ENCODE results near the gene TBCC.
A peak's percentile ranks its signal among the peaks of the same experiment; 100 is the strongest.
"Not testable (repeated sequence)": the region's sequence is repeated elsewhere in the genome, so short reads cannot be mapped to it uniquely, and the experiment has no call there.

The TBCC gene

DNA sequence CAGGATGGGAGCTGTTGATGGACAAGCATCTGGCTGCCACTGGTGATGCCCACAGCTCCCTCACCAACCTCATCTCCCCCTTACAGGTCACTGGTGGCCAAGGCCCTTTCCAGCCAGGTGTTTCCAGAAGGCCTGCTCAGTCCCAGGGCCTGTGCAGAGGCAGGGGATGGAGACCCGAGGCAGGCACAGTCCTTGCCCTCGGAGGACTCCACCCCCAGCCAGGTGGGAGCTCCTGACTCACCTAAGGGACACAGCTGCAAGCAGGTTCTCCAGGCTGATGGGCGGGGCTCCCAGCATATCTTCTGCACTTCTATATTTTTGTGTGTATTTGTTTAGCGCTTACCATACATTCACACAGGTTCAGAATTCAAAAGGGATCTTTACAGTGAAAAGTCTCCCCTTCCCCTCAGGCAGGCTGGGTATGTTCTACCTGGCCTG, 40.9 kb downstream of the TBCC start:
- no peak overlapping the region for H3K9ac ChIP-seq (ENCODE audit: low read depth, low read length)
- H3K27me3 ChIP-seq (ENCODE audit: control insufficient read depth, insufficient read depth, low read length), result no peaks in the 10 kb centered on the region
- H3K4me2 ChIP-seq (ENCODE audit: low read length), result no peak overlapping the region
- no peaks in the 10 kb centered on the region for H3K9me3 ChIP-seq (replicated peaks; ENCODE audit: low read length)
- H3K4me1 ChIP-seq (ENCODE audit: control insufficient read depth, insufficient read depth, low read length), result no peaks in the 10 kb centered on the region
- H3K4me3 ChIP-seq (ENCODE audit: low read length), result no peak overlapping the region
- no peaks in the 10 kb centered on the region for H3K36me3 ChIP-seq (ENCODE audit: insufficient read depth, low read length)

DNA sequence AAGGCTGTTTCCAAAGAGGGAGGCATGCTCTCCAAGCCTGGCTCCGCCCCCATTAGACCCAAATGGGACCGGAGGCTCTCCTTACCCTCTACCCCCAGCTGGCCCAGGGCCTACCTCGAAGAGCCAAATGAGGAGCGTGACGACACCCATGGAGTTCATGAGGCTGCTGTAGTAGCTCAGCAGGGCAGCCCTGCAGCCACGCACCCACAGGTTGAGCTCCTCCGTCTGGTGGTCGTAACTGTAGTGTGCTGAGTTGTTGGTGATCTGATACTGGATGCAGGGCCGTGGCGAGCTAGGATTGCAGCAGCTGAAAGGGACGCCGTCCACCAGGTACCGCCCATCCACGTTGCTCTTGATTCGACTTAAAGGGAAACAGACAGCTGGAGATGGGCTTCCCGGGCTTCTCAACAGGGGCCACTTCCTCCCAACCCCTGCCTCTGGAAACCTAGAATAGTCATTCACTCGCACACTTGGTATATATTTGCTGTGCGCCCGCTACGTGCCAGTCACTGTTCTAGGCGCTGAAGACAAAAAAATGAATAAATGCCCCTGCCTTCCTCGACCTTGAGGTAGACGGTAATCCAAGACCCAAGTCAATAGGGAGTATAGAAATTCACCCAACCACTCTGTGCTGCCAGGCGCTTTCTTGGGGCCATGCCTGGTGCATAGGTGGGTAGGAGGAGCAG, 41.5 kb downstream of the TBCC start:
- Histone ChIP-seq H3K4me3 (ENCODE audit: low read length) (peak overlapping the region; percentile 72), H3K27me3 (ENCODE audit: control insufficient read depth, insufficient read depth, low read length) (no peaks in the 10 kb centered on the region), H3K4me1 (ENCODE audit: control insufficient read depth, insufficient read depth, low read length) (no peaks in the 10 kb centered on the region), H3K9me3 (replicated peaks; ENCODE audit: low read length) (no peaks in the 10 kb centered on the region), H3K36me3 (ENCODE audit: insufficient read depth, low read length) (no peaks in the 10 kb centered on the region), H3K4me2 (ENCODE audit: low read length) (peak overlapping the region; percentile 50), H3K9ac (ENCODE audit: low read depth, low read length) (peak overlapping the region; percentile 54)

DNA sequence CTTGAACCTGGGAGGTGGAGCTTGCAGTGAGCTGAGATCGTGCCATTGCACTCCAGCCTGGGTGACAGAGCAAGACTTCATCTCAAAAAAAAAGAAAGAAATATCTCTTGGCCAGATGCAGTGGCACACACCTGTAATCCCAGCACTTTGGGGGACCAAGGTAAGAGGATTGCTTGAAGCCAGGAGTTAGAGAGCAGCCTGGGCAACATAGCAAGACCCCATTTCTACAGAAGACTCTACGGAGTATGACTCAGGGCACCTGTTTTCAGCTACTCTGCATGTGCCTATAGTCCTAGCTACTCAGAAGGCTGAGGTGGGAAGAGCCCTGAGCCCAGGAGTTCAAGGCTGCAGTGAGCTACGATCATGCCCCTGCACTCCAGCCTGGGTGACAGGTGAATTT, 43.1 kb downstream of the TBCC start:
- not testable (repeated sequence) for H3K9me3 ChIP-seq (replicated peaks; ENCODE audit: low read length); H3K4me1 ChIP-seq (ENCODE audit: control insufficient read depth, insufficient read depth, low read length); H3K36me3 ChIP-seq (ENCODE audit: insufficient read depth, low read length); H3K4me3 ChIP-seq (ENCODE audit: low read length); H3K9ac ChIP-seq (ENCODE audit: low read depth, low read length); H3K27me3 ChIP-seq (ENCODE audit: control insufficient read depth, insufficient read depth, low read length); H3K4me2 ChIP-seq (ENCODE audit: low read length)

DNA sequence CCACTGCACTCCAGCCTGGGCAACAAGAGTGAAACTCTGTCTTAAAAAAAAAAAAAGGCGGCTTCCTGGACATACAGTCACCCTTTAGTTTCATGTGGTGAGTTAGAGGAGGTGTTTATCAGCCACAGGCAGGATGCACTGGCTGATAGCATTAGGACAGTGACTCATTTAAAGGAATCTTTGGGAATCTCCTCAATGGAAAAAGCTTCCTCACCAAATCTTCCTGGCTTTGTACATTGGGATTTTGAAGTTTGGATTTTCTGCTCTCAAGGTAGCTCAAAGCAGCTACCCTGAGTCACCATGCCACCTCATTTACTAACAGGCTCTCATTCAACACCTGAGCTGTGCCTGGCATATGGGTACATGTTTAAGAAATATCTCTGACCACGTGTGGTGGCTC, 43.7 kb downstream of the TBCC start:
- Histone ChIP-seq H3K36me3 (ENCODE audit: insufficient read depth, low read length) (no peaks in the 10 kb centered on the region), H3K4me2 (ENCODE audit: low read length) (no peak overlapping the region), H3K4me3 (ENCODE audit: low read length) (no peak overlapping the region), H3K4me1 (ENCODE audit: control insufficient read depth, insufficient read depth, low read length) (no peaks in the 10 kb centered on the region), H3K27me3 (ENCODE audit: control insufficient read depth, insufficient read depth, low read length) (no peaks in the 10 kb centered on the region), H3K9ac (ENCODE audit: low read depth, low read length) (no peak overlapping the region), H3K9me3 (replicated peaks; ENCODE audit: low read length) (no peaks in the 10 kb centered on the region)

DNA sequence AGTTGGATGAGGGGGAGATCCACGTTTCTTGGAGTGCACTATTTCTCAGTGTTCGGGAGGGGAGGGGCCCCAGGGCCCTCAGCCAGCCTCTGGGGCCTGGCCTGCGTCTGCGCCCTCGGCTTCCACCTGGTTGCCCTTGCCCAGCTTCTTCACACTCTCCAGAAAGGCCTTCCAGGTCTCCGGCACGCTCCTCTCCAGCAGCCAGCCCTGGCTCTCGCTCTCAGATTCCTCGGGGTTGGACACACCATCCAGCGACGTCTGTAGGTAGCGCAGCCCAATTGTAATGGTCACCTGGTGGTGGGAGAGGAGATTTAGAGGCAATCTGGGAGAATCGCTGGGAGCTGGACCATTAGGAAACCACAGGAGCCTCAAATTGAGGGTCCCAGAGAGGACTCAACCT, 47.7 kb downstream of the TBCC start:
- no peak overlapping the region for H3K4me3 ChIP-seq (ENCODE audit: low read length)
- H3K9me3 ChIP-seq (replicated peaks; ENCODE audit: low read length), result no peaks in the 10 kb centered on the region
- H3K4me2 ChIP-seq (ENCODE audit: low read length), result no peak overlapping the region

DNA sequence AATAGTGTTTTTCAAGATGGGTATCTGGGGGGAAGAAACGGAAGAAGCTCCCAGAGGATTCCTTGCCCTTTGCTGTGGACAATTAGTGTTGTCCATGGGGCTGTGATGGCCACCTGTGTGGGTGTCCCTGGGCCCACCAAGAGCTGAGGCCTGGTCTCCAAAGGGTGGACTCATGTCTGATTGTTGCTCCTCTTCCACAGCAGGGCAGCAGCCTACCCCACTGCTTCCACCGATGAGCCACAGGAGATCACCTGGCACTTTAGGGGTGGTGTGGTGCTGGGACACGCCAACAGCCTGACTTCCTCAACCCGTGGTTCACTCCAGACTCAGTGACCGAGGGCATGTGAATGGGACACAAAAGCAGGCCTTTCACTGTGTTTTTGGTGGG, 48.6 kb downstream of the TBCC start:
- H3K4me2 ChIP-seq (ENCODE audit: low read length), result no peak overlapping the region
- peaks cover 41% of the 10 kb centered on the region for H3K4me1 ChIP-seq (ENCODE audit: control insufficient read depth, insufficient read depth, low read length)
- no peaks in the 10 kb centered on the region for H3K27me3 ChIP-seq (ENCODE audit: control insufficient read depth, insufficient read depth, low read length)
- H3K9me3 ChIP-seq (replicated peaks; ENCODE audit: low read length), result no peaks in the 10 kb centered on the region
- peaks cover 13% of the 10 kb centered on the region for H3K36me3 ChIP-seq (ENCODE audit: insufficient read depth, low read length)
- H3K9ac ChIP-seq (ENCODE audit: low read depth, low read length), result no peak overlapping the region
- H3K4me3 ChIP-seq (ENCODE audit: low read length), result no peak overlapping the region

More for the DNA sequence above, 47.7 kb downstream of the TBCC start:
- Histone ChIP-seq H3K9ac (ENCODE audit: low read depth, low read length) (no peak overlapping the region), H3K36me3 (ENCODE audit: insufficient read depth, low read length) (peaks cover 7% of the 10 kb centered on the region), H3K4me1 (ENCODE audit: control insufficient read depth, insufficient read depth, low read length) (peaks cover 32% of the 10 kb centered on the region), H3K27me3 (ENCODE audit: control insufficient read depth, insufficient read depth, low read length) (no peaks in the 10 kb centered on the region)

DNA sequence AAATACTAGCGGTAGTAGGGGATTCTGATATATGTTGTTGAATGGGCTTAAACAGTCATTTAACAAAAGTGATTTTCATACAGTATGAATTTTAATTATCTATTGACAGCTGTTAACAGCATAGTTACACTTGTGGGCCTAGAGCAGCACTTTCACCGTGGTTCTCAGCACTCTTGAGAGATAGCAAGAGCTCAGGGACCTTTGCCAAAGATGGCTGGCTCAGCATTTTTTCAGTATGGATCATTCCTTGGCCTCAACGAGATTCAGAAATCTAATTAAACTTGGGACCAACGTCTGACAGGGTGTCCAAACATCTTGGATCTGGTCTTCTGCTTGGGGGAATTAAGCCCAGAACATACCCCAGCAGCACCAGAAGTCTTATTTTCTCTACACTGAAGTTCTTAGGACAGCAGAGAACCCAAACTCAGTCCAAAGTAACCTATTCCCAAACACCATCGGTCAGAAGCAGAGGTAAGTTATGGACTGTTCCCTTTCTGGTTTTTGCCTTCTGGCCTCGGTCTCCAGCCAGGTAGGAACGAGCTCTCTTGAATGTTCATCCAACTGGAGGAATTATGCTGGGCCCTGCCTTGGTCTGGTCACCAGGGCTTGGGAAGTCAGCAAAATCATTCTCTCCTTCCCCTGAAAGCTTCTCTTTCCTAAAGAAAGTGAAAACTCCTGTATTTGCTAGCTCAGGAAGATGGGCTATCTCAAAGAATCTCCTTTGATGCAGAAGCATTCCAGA, 49.2 kb downstream of the TBCC start:
- Histone ChIP-seq H3K4me2 (ENCODE audit: low read length) (no peak overlapping the region), H3K27me3 (ENCODE audit: control insufficient read depth, insufficient read depth, low read length) (no peaks in the 10 kb centered on the region), H3K9ac (ENCODE audit: low read depth, low read length) (no peak overlapping the region), H3K9me3 (replicated peaks; ENCODE audit: low read length) (no peaks in the 10 kb centered on the region), H3K36me3 (ENCODE audit: insufficient read depth, low read length) (peaks cover 13% of the 10 kb centered on the region), H3K4me1 (ENCODE audit: control insufficient read depth, insufficient read depth, low read length) (peaks cover 47% of the 10 kb centered on the region), H3K4me3 (ENCODE audit: low read length) (no peak overlapping the region)

DNA sequence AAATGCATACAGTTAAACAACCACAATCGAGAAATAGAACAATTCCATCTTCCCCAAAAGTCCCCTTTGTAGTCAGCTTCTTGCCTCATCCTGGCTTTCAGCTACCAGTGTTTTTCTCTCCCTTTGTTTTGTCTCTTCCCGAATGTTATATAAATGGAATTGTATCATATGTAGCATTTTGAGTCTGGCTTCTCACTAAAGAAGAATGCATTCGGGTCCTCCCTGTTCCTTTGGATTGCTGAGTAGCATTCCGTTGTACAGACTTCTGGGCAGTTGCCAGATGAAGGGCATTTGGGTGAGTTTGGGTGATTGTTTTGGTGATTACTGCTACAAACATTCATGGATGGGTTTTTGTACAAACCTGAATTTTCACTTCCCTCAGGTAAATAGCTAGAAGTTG, 51.3 kb downstream of the TBCC start:
- Histone ChIP-seq H3K27me3 (ENCODE audit: control insufficient read depth, insufficient read depth, low read length) (no peaks in the 10 kb centered on the region), H3K4me1 (ENCODE audit: control insufficient read depth, insufficient read depth, low read length) (peaks cover 64% of the 10 kb centered on the region), H3K9ac (ENCODE audit: low read depth, low read length) (peak overlapping the region; percentile 60), H3K4me3 (ENCODE audit: low read length) (no peak overlapping the region), H3K36me3 (ENCODE audit: insufficient read depth, low read length) (peaks cover 31% of the 10 kb centered on the region), H3K4me2 (ENCODE audit: low read length) (no peak overlapping the region), H3K9me3 (replicated peaks; ENCODE audit: low read length) (no peaks in the 10 kb centered on the region)

Data from skeletal muscle satellite cell (primary cell).